IMR-90 (cell line): ENCODE results near the gene HERC5. TPM values are rescaled to one million over a fixed set of nuclear protein-coding genes. Genes with fewer than 3 reads are reported as not detected.

Experiments used
- ATAC-seq: fragments of 200-7000 bp; cut with Tn5 transposase; 2 replicates; pipeline ENCODE4 v1.9.1; 2020; ENCODE audit warnings: low read depth, mild to moderate bottlenecking, moderate library complexity
- BruUV-seq: library from RNA; stranded (reverse); fragments of 400-500 nt; replicated peaks from 2 replicates; lab custom pipeline; 2021; lab: Mats Ljungman, UMichigan
- CTCF ChIA-PET: fragments of 300-600 bp; formaldehyde crosslinking; extraction: SDS; loops from one replicate; lab custom pipeline; 2021; ENCODE audit warnings: antibody characterized with exemption; lab: Yijun Ruan, JAX
- POLR2A ChIA-PET: fragments of 300-600 bp; sonication (Branson Sonifier 250); formaldehyde crosslinking; loops from one replicate; lab custom pipeline; 2022; ENCODE audit warnings: antibody characterized with exemption; ENCODE audit not compliant: unreplicated experiment; lab: Charles Lee
- DNase-seq: peaks from one replicate; pipeline ENCODE4 v3.0.0; 2013
- H2AFZ ChIP-seq: replicated peaks from 2 replicates; pipeline ENCODE3; 2013; ENCODE audit warnings: low read length, mild to moderate bottlenecking; ENCODE audit not compliant: poor library complexity
- H2AK5ac ChIP-seq: 2 replicates; pipeline ENCODE4 v1.6.1; 2013; ENCODE audit warnings: low read depth, low read length, inconsistent platforms
- H2AK9ac ChIP-seq: replicated peaks from 2 replicates; pipeline ENCODE3; 2013; ENCODE audit warnings: mild to moderate bottlenecking, low read depth, low read length, moderate library complexity; ENCODE audit not compliant: poor library complexity
- H2BK120ac ChIP-seq: 2 replicates; pipeline ENCODE4 v1.6.1; 2013; ENCODE audit warnings: low read depth, low read length, inconsistent platforms
- H2BK15ac ChIP-seq: 3 replicates; pipeline ENCODE4 v1.6.1; 2013; ENCODE audit warnings: low read depth, low read length, inconsistent platforms
- H2BK20ac ChIP-seq: 2 replicates; pipeline ENCODE4 v1.6.1; 2013; ENCODE audit warnings: low read depth, mild to moderate bottlenecking, inconsistent platforms, low read length, moderate library complexity
- H2BK5ac ChIP-seq: 2 replicates; pipeline ENCODE4 v1.6.1; 2013; ENCODE audit warnings: mild to moderate bottlenecking, low read depth, low read length, inconsistent platforms; ENCODE audit not compliant: poor library complexity, severe bottlenecking
- H3K14ac ChIP-seq: replicated peaks from 2 replicates; pipeline ENCODE4 v1.6.1; 2013; ENCODE audit warnings: low read depth, low read length, inconsistent platforms
- H3K18ac ChIP-seq: 2 replicates; pipeline ENCODE4 v1.6.1; 2013; ENCODE audit warnings: low read depth, low read length, control low read depth
- H3K23ac ChIP-seq: 2 replicates; pipeline ENCODE4 v1.6.1; 2013; ENCODE audit warnings: low read depth, low read length, inconsistent platforms
- H3K27ac ChIP-seq: 2 replicates; pipeline ENCODE4 v1.5.1; 2013; ENCODE audit warnings: mild to moderate bottlenecking, control low read depth, low read length; ENCODE audit not compliant: insufficient read depth
- H3K27me3 ChIP-seq: 2 replicates; pipeline ENCODE4 v1.6.1; 2013; ENCODE audit warnings: low read length; ENCODE audit not compliant: control insufficient read depth, insufficient read depth
- H3K36me3 ChIP-seq: 2 replicates; pipeline ENCODE4 v1.6.1; 2013; ENCODE audit warnings: low read length, mixed read lengths; ENCODE audit not compliant: control insufficient read depth, insufficient read depth
- H3K4ac ChIP-seq: 2 replicates; pipeline ENCODE4 v1.6.1; 2013; ENCODE audit warnings: low read depth, low read length, inconsistent platforms
- H3K4me1 ChIP-seq: 2 replicates; pipeline ENCODE4 v1.6.1; 2013; ENCODE audit warnings: low read length, mixed read lengths; ENCODE audit not compliant: control insufficient read depth, insufficient read depth
- H3K4me2 ChIP-seq: 2 replicates; pipeline ENCODE4 v1.6.1; 2013; ENCODE audit warnings: low read depth, mild to moderate bottlenecking, control low read depth, low read length, moderate library complexity
- H3K4me3 ChIP-seq: 2 replicates; pipeline ENCODE4 v1.5.1; 2013; ENCODE audit warnings: low read depth, mild to moderate bottlenecking, control low read depth, low read length, moderate library complexity; ENCODE audit not compliant: insufficient read depth
- H3K56ac ChIP-seq: 2 replicates; pipeline ENCODE4 v1.6.1; 2013; ENCODE audit warnings: low read length, inconsistent platforms; ENCODE audit not compliant: insufficient read depth; ENCODE audit errors: extremely low read depth
- H3K79me1 ChIP-seq, 2 experiments: 2 replicates each; pipeline ENCODE4 v1.6.1; 2013; ENCODE audit warnings: low read length in 2 of 2, inconsistent platforms in 1 of 2, low read depth in 1 of 2
- H3K9ac ChIP-seq: 2 replicates; pipeline ENCODE4 v1.6.1; 2013; ENCODE audit warnings: low read depth, low read length, control low read depth
- H3K9me1 ChIP-seq: 2 replicates; pipeline ENCODE4 v1.6.1; 2013; ENCODE audit warnings: low read length, inconsistent platforms; ENCODE audit not compliant: insufficient read depth
- H3K9me3 ChIP-seq: 2 replicates; pipeline ENCODE4 v1.6.1; 2013; ENCODE audit warnings: low read length; ENCODE audit not compliant: control insufficient read depth, insufficient read depth
- H4K20me1 ChIP-seq: 2 replicates; pipeline ENCODE4 v1.6.1; 2013; ENCODE audit warnings: low read length, inconsistent platforms; ENCODE audit not compliant: insufficient read depth
- H4K5ac ChIP-seq: 2 replicates; pipeline ENCODE4 v1.6.1; 2013; ENCODE audit warnings: mild to moderate bottlenecking, low read depth, low read length, control low read depth
- H4K8ac ChIP-seq, 2 experiments: 2 replicates each; pipeline ENCODE4 v1.6.1; 2013; ENCODE audit warnings: low read depth in 2 of 2, low read length in 2 of 2, control low read depth in 1 of 2, inconsistent platforms in 1 of 2
- H4K91ac ChIP-seq: 2 replicates; pipeline ENCODE4 v1.6.1; 2013; ENCODE audit warnings: low read depth, low read length, inconsistent platforms; ENCODE audit not compliant: insufficient read depth
- BHLHE40 ChIP-seq: fragments of 150-350 bp; IDR thresholded peaks from 2 replicates; pipeline ENCODE4 v1.6.1; 2016; ENCODE audit warnings: mild to moderate bottlenecking, low read depth, low read length
- CEBPB ChIP-seq: IDR thresholded peaks from 2 replicates; pipeline ENCODE4 v1.6.1; 2012; ENCODE audit warnings: low read depth, low read length, improper control_type of control experiment
- CHD1 ChIP-seq: IDR thresholded peaks from 2 replicates; pipeline ENCODE4 v1.6.1; 2012; ENCODE audit warnings: low read depth, low read length, improper control_type of control experiment
- CTCF ChIP-seq: conservative IDR thresholded peaks from 2 replicates; pipeline ENCODE4 v1.5.1; 2012; ENCODE audit warnings: mild to moderate bottlenecking, low read depth, low read length, improper control_type of control experiment
- ELK1 ChIP-seq: fragments of 150-350 bp; IDR thresholded peaks from 2 replicates; pipeline ENCODE4 v1.6.1; 2016; ENCODE audit warnings: low read depth, mild to moderate bottlenecking, low read length, moderate library complexity, borderline replicate concordance
- FOS ChIP-seq: fragments of 150-350 bp; IDR thresholded peaks from 2 replicates; pipeline ENCODE4 v1.6.1; 2016; ENCODE audit warnings: low read depth, low read length
- MAFK ChIP-seq: IDR thresholded peaks from 2 replicates; pipeline ENCODE4 v1.6.1; 2012; ENCODE audit warnings: low read depth, low read length, improper control_type of control experiment
- MAZ ChIP-seq: IDR thresholded peaks from 2 replicates; pipeline ENCODE4 v1.6.1; 2012; ENCODE audit warnings: low read depth, mild to moderate bottlenecking, low read length, improper control_type of control experiment, moderate library complexity, borderline replicate concordance
- MXI1 ChIP-seq: IDR thresholded peaks from 2 replicates; pipeline ENCODE4 v1.6.1; 2012; ENCODE audit warnings: low read depth, mild to moderate bottlenecking, low read length, moderate library complexity, borderline replicate concordance
- NFE2L2 ChIP-seq: fragments of 150-350 bp; IDR thresholded peaks from 2 replicates; pipeline ENCODE4 v1.6.1; 2016; ENCODE audit warnings: low read depth, mild to moderate bottlenecking, low read length
- POLR2A ChIP-seq: IDR thresholded peaks from 2 replicates; pipeline ENCODE4 v1.6.1; 2012; ENCODE audit warnings: mild to moderate bottlenecking, low read depth, low read length
- RAD21 ChIP-seq: IDR thresholded peaks from 2 replicates; pipeline ENCODE4 v1.6.1; 2012; ENCODE audit warnings: low read length, improper control_type of control experiment
- RCOR1 ChIP-seq: IDR thresholded peaks from 2 replicates; pipeline ENCODE4 v1.6.1; 2012; ENCODE audit warnings: mild to moderate bottlenecking, low read length, improper control_type of control experiment; ENCODE audit not compliant: insufficient replicate concordance
- RFX5 ChIP-seq: IDR thresholded peaks from 2 replicates; pipeline ENCODE4 v1.8.0; 2012; ENCODE audit warnings: low read depth, mild to moderate bottlenecking, low read length, moderate library complexity
- SMC3 ChIP-seq: fragments of 150-350 bp; IDR thresholded peaks from 2 replicates; pipeline ENCODE4 v1.6.1; 2016; ENCODE audit warnings: low read depth, mild to moderate bottlenecking, antibody characterized with exemption, low read length, moderate library complexity
- USF2 ChIP-seq: fragments of 150-350 bp; IDR thresholded peaks from 2 replicates; pipeline ENCODE4 v1.6.1; 2017; ENCODE audit warnings: mild to moderate bottlenecking, antibody characterized with exemption, low read length, low read depth
- WGBS, 2 experiments: methylation state at CpG; one replicate each; pipeline versions ENCODE4 v1.1.5 to v1.1.7; 2013; ENCODE audit warnings: missing lambda C conversion rate in 2 of 2; ENCODE audit not compliant: insufficient read length in 1 of 2; ENCODE audit errors: extremely low coverage in 2 of 2; 5-methylcytosine and 5-hydroxymethylcytosine counted together
- dilution Hi-C: fragments of 300-500 bp; cut with HindIII; formaldehyde crosslinking; loops from one replicate; pipeline ENCODE4 v1.14.3; 2018; ENCODE audit warnings: low sequenced_read_pairs; ENCODE audit not compliant: unreplicated experiment
- in situ Hi-C: fragments of 300-500 bp; cut with MboI; formaldehyde crosslinking; loops from 3 replicates; pipeline ENCODE4 v1.14.3; 2019; ENCODE audit warnings: low sequenced_read_pairs, inconsistent platforms, mixed read lengths
- intact Hi-C: fragments of 100-400 bp; cut with micrococcal nuclease; formaldehyde crosslinking; loops from 2 replicates; pipeline ENCODE4 v1.10.0; 2022
- polyA plus RNA-seq, 3 experiments: library from polyadenylated mRNA; depleted of rRNA; stranded (reverse); fragments of >200 nt; gene quantifications; 2 replicates each; pipeline ENCODE4 v1.2.3, GENCODE V29; 2012; ENCODE audit warnings: low replicate concordance in 1 of 3
- total RNA-seq: library from RNA; depleted of rRNA; stranded (reverse); fragments of >200 nt; gene quantifications from 2 replicates; pipeline ENCODE4 v1.2.3, GENCODE V29; 2012

HERC5 gene
- total and polyA plus RNA-seq, 2 of the 4 experiments (the other 2 are of a cell fraction) = under 0.01 TPM; not detected in 1

DNA sequence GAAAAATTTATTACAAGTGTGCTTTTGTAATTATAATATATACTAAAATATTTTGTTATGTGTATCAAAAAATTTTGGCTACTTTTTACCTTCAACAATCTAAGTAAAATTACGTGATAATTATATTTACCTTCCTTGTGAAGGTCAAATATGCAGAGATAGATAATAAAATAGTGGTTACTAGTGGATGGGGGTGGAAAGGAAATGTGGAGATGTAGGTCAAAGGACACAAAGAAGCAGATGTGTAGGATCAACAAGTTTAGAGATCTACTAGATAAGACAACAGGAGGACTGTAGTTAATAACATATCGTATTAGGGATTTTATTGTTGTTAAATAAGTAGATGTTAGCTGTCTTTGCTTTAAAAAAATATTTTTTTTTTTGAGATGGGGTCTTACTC, 21.3 kb downstream of the HERC5 start:
- no peaks in the 10 kb centered on the region for H3K4me1 ChIP-seq
- ATAC-seq (no peak), DNase-seq (no peak)
- H3K18ac ChIP-seq = no peak overlapping the region
- POLR2A ChIA-PET = no interaction called here
- no peak overlapping the region for H2AK9ac ChIP-seq
- H4K8ac ChIP-seq = no peak overlapping the region
- intact Hi-C loops (no loop called here), in situ Hi-C loops (no loop called here), dilution Hi-C loops (no loop called here)
- TF ChIP-seq SMC3 = no peak
- no peak for TF ChIP-seq NFE2L2
- TF ChIP-seq USF2 = no peak
- no peak for TF ChIP-seq CHD1
- no peak for TF ChIP-seq ELK1
- TF ChIP-seq RFX5 = no peak
- TF ChIP-seq CEBPB = no peak
- TF ChIP-seq RAD21 = no peak
- TF ChIP-seq MAFK = no peak
- no peak for TF ChIP-seq MAZ
- no peak for TF ChIP-seq RCOR1
- no peak for TF ChIP-seq FOS
- no peak for TF ChIP-seq BHLHE40
- no peak for TF ChIP-seq CTCF
- TF ChIP-seq POLR2A = no peak
- no peak for TF ChIP-seq MXI1
- no peak overlapping the region for H3K14ac ChIP-seq
- no peak overlapping the region for H3K56ac ChIP-seq
- H2BK5ac ChIP-seq = no peak overlapping the region
- no peaks in the 10 kb centered on the region for H3K79me1 ChIP-seq
- CTCF ChIA-PET = interaction anchor here (0.6 kb wide), 1 partner anchor 28 kb away, joined by 7 read pairs; no protein-coding TSS in a partner anchor
- no peak overlapping the region for H2AK5ac ChIP-seq
- no peak overlapping the region for H4K5ac ChIP-seq
- peaks cover 2% of the 10 kb centered on the region; the same call in 1 of the 2 replicates for H3K27me3 ChIP-seq
- no peak overlapping the region for H3K23ac ChIP-seq
- H2AFZ ChIP-seq = no peak overlapping the region
- H3K27ac ChIP-seq = no peak overlapping the region
- H3K9me1 ChIP-seq = no peaks in the 10 kb centered on the region
- no peak overlapping the region for H3K4me3 ChIP-seq
- no peak overlapping the region for H2BK120ac ChIP-seq
- no peaks in the 10 kb centered on the region for H3K36me3 ChIP-seq
- WGBS, 2 experiments = 83% methylated on average over 1 of the region's 2 CpGs; no CpG with 5 or more reads in 1 of the 2 experiments
- H3K4me2 ChIP-seq = no peak overlapping the region
- no peak overlapping the region for H2BK15ac ChIP-seq
- no peaks in the 10 kb centered on the region for H3K9me3 ChIP-seq
- H2BK20ac ChIP-seq = no peak overlapping the region
- no peak overlapping the region for H3K4ac ChIP-seq
- no peak overlapping the region for H4K91ac ChIP-seq
- H3K9ac ChIP-seq = no peak overlapping the region
- H4K20me1 ChIP-seq = no peaks in the 10 kb centered on the region
- no TSS peak for BruUV-seq
